SK-N-SH treated with all-trans-retinoic acid at 6 μM for 48 hours (cell line): Measurements from ENCODE around the gene TCEAL8.

ENCODE experiments used
- CSRNP3 ChIP-seq: fragments of 250-450 bp; sonication (Bioruptor Pico); IDR thresholded peaks from 2 replicates; pipeline ENCODE4 v1.5.1; 2021; ENCODE audit warnings: mild to moderate bottlenecking, moderate library complexity
- PATZ1 ChIP-seq: fragments of 250-450 bp; sonication (Bioruptor Pico); IDR thresholded peaks from 2 replicates; pipeline ENCODE4 v1.8.0; 2020; ENCODE audit warnings: mild to moderate bottlenecking, moderate library complexity, borderline replicate concordance
- PPARA ChIP-seq: fragments of 250-450 bp; sonication (Bioruptor Pico); IDR thresholded peaks from 2 replicates; pipeline ENCODE4 v1.5.0; 2020; ENCODE audit warnings: mild to moderate bottlenecking, borderline replicate concordance
- RARB ChIP-seq: fragments of 250-450 bp; sonication (Bioruptor Pico); IDR thresholded peaks from 2 replicates; pipeline ENCODE4 v1.8.0; 2021; ENCODE audit warnings: mild to moderate bottlenecking, moderate library complexity
- ZFP30 ChIP-seq: fragments of 450-650 bp; formaldehyde crosslinking; IDR thresholded peaks from 2 replicates; pipeline ENCODE4 v1.5.0; 2022; ENCODE audit warnings: mild to moderate bottlenecking, moderate library complexity
- ZNF565 ChIP-seq: fragments of 450-650 bp; formaldehyde crosslinking; conservative IDR thresholded peaks from 2 replicates; pipeline ENCODE4 v1.5.0; 2020; ENCODE audit warnings: low read depth, mild to moderate bottlenecking, moderate library complexity

GRCh38 chrX:103236296-103236695, 18.7 kb downstream of the TCEAL8 start:
- TF ChIP-seq ZNF565 (CRISPR knock-in tag), result no peak
- no peak for TF ChIP-seq CSRNP3 (CRISPR knock-in tag)
- TF ChIP-seq ZFP30 (CRISPR knock-in tag), result no peak
- TF ChIP-seq PPARA (CRISPR knock-in tag), result no peak
- no peak for TF ChIP-seq PATZ1 (CRISPR knock-in tag)
- TF ChIP-seq RARB (CRISPR knock-in tag), result no peak
